ENCODE data around the gene C2CD3. TPM values are rescaled to one million over a fixed set of nuclear protein-coding genes. Genes with fewer than 3 reads are reported as not detected.
"Not testable (repeated sequence)": the region's sequence is repeated elsewhere in the genome, so short reads cannot be mapped to it uniquely, and the experiment has no call there.

C2CD3 gene
- total RNA-seq, 4 donors from 2014 or later = 11.4 to 30.1 (median 25.3) TPM

DNA sequence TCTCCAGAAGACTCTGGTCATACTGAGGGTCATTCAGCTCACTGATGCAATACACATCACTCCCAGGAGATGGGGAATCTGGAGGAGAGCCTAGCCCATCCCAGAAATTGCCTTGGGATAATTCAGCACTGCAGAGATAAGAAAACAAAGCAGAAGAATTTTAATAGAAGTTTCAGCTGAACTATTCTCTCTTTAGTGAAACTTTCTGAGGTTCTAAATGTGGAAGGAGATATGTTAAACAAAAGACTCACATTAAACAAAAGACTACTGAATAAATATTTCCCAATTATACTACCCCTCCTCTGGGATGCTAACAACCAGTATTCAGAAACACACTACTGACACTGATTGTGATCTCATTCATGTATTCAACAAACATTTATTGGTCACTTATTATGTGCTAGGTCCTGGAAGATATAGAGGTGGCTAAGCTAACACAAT, 47.8 kb downstream of the C2CD3 start:
- H3K36me3 ChIP-seq = peaks cover 0 to 30% of the 10 kb centered on the region in 2 donors
- H3K4me3 ChIP-seq = no peak overlapping the region
- H3K27ac ChIP-seq = no peak overlapping the region
- no peaks in the 10 kb centered on the region for H3K27me3 ChIP-seq
- ATAC-seq = no peak
- no peaks in the 10 kb centered on the region for H3K9me3 ChIP-seq
- no peaks in the 10 kb centered on the region for H3K4me1 ChIP-seq
- TF ChIP-seq POLR2AphosphoS5 (IDR thresholded peaks at IDR 0.05) (no peak), POLR2A (IDR thresholded peaks at IDR 0.05) (no peak), EP300 (IDR thresholded peaks at IDR 0.05) (no peak)
- TF ChIP-seq, protein P1, sequence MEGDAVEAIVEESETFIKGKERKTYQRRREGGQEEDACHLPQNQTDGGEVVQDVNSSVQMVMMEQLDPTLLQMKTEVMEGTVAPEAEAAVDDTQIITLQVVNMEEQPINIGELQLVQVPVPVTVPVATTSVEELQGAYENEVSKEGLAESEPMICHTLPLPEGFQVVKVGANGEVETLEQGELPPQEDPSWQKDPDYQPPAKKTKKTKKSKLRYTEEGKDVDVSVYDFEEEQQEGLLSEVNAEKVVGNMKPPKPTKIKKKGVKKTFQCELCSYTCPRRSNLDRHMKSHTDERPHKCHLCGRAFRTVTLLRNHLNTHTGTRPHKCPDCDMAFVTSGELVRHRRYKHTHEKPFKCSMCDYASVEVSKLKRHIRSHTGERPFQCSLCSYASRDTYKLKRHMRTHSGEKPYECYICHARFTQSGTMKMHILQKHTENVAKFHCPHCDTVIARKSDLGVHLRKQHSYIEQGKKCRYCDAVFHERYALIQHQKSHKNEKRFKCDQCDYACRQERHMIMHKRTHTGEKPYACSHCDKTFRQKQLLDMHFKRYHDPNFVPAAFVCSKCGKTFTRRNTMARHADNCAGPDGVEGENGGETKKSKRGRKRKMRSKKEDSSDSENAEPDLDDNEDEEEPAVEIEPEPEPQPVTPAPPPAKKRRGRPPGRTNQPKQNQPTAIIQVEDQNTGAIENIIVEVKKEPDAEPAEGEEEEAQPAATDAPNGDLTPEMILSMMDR (IDR thresholded peaks at IDR 0.05) = no peak

DNA sequence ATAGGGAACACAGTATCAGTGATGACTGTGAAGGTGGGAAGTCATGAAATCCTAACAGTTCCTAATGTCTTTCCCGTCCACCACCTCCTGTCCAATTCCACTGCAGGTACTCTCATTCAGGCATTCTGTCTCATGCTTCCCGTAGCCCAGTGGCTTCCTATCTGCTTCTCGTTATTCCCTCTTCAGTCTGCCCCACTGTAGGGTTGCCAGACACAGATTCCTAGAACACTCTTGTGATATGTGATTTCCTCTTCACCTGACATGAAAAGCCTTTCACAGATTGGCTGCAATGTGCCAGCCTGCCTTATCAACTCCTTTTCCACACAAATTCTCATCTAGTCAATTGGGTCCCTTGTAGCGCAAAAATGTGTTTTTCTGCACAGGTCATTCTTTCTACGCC, 49.0 kb downstream of the C2CD3 start:
- H3K36me3 ChIP-seq = peaks cover 0 to 38% of the 10 kb centered on the region in 2 donors
- H3K4me3 ChIP-seq = no peak overlapping the region
- no peak overlapping the region for H3K27ac ChIP-seq
- 92 to 98% methylated on average over 5 of the region's 5 CpGs for WGBS, 2 donors (ENCODE audit: low coverage in 1 of 2)
- H3K27me3 ChIP-seq = no peaks in the 10 kb centered on the region
- no peak for ATAC-seq
- H3K9me3 ChIP-seq = no peaks in the 10 kb centered on the region
- H3K4me1 ChIP-seq = no peaks in the 10 kb centered on the region
- TF ChIP-seq EP300 (IDR thresholded peaks at IDR 0.05) (no peak), POLR2A (IDR thresholded peaks at IDR 0.05) (no peak), POLR2AphosphoS5 (IDR thresholded peaks at IDR 0.05) (no peak)
- TF ChIP-seq, protein P1 (IDR thresholded peaks at IDR 0.05) = no peak

DNA sequence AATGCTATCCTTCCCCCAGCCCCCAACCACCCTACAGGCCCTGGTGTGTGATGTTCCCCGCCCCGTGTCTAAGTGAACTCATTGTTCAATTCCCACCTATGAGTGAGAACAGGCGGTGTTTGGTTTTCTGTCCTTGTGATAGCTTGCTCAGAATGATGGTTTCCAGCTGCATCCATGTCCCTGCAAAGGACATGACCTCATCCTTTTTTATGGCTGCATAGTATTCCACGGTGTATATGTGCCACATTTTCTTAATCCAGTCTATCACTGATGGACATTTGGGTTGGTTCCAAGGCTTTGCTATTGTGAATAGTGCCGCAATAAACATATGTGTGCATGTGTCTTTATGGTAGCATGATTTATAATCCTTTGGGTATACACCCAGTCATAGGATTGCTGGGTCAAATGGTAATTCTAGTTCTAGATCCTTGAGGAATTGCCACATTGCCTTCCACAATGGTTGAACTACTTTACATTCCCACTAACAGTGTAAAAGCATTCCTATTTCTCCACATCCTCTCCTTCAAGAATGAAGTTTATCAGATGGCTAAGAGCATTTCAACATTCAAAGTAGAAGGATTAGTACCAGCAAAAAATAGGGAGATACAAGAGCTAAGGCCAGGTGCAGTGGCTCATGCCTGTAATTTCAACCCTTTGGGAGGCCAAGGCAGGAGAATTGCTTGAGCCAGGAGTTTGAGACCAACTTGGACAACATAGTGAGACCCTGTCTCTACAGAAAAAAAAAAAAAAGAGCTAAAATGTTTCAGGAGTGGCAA, 50.4 kb downstream of the C2CD3 start:
- not testable (repeated sequence) for H3K4me1 ChIP-seq, H3K27me3 ChIP-seq, H3K27ac ChIP-seq, ATAC-seq, H3K4me3 ChIP-seq, H3K9me3 ChIP-seq
- 93 to 96% methylated on average over 3 to 5 of the region's 5 CpGs for WGBS, 2 donors (ENCODE audit: low coverage in 1 of 2)
- H3K36me3 ChIP-seq = peaks cover 0 to 51% of the 10 kb centered on the region in 2 donors

DNA sequence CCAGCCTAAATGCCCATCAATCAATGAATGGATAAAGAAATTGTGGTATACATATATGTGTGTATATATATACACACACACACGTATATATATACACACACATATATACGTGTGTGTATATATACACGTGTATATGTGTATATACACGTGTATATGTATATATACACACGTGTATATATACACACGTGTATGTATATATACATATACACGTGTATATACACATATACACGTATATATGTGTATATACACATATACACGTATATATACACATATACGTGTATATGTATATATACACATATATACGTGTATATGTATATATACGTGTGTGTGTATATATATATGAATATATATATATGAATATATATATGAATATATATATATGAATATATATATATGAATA, 54.1 kb downstream of the C2CD3 start:
- WGBS, 2 donors (ENCODE audit: low coverage in 1 of 2) = 87 to 90% methylated on average over 12 of the region's 12 CpGs
- no peaks in the 10 kb centered on the region for H3K4me1 ChIP-seq
- H3K9me3 ChIP-seq = peaks cover 0 to 5% (median 0%) of the 10 kb centered on the region in 3 donors

DNA sequence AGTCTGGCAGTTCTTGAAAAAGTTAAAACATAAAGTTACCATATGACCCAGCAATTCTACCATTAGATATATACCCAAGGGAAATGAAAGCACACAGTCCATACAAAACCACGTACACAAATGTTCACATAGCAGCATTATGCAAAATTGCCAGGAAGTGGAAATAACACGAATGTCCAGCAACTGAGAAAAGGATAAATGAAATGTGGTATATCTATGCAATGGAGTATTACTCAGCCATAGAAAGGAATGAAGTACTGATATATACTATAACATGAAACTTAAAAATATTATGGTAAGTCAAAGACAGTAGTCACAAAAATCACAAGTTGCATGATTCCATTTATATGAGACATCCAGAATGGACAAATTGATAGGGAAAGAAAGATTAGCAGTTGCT, 57.9 kb downstream of the C2CD3 start:
- ATAC-seq = no peak
- Histone ChIP-seq H3K9me3 (peaks cover 0 to 5% (median 0%) of the 10 kb centered on the region in 3 donors), H3K36me3 (peaks cover 0 to 75% of the 10 kb centered on the region in 2 donors), H3K4me3 (no peak overlapping the region), H3K27me3 (no peaks in the 10 kb centered on the region), H3K27ac (no peak overlapping the region), H3K4me1 (no peaks in the 10 kb centered on the region)
- 91 to 100% methylated on average over 2 of the region's 2 CpGs for WGBS, 2 donors (ENCODE audit: low coverage in 1 of 2)
- TF ChIP-seq EP300 (IDR thresholded peaks at IDR 0.05) = no peak
- TF ChIP-seq, protein P1 (IDR thresholded peaks at IDR 0.05) = no peak

More for the DNA sequence above, 54.1 kb downstream of the C2CD3 start:
- Histone ChIP-seq H3K4me3 (no peak overlapping the region), H3K27me3 (no peaks in the 10 kb centered on the region), H3K36me3 (peaks cover 0 to 71% of the 10 kb centered on the region in 2 donors), H3K27ac (no peak overlapping the region)
- ATAC-seq = no peak
- no peak for TF ChIP-seq POLR2AphosphoS5 (IDR thresholded peaks at IDR 0.05)
- TF ChIP-seq EP300 (IDR thresholded peaks at IDR 0.05) = no peak
- TF ChIP-seq POLR2A (IDR thresholded peaks at IDR 0.05) = no peak
- TF ChIP-seq, protein P1 (IDR thresholded peaks at IDR 0.05) = no peak

All from gastroesophageal sphincter (tissue), 4 donors.